GM19193 (cell line): ENCODE results near the gene CUEDC1.

Experiments used
- POLR2A ChIP-seq: IDR thresholded peaks from 4 replicates; pipeline ENCODE4 v1.6.1; 2011; ENCODE audit not compliant: insufficient read depth, insufficient read length; ENCODE audit errors: extremely low read depth

Gene CUEDC1

DNA sequence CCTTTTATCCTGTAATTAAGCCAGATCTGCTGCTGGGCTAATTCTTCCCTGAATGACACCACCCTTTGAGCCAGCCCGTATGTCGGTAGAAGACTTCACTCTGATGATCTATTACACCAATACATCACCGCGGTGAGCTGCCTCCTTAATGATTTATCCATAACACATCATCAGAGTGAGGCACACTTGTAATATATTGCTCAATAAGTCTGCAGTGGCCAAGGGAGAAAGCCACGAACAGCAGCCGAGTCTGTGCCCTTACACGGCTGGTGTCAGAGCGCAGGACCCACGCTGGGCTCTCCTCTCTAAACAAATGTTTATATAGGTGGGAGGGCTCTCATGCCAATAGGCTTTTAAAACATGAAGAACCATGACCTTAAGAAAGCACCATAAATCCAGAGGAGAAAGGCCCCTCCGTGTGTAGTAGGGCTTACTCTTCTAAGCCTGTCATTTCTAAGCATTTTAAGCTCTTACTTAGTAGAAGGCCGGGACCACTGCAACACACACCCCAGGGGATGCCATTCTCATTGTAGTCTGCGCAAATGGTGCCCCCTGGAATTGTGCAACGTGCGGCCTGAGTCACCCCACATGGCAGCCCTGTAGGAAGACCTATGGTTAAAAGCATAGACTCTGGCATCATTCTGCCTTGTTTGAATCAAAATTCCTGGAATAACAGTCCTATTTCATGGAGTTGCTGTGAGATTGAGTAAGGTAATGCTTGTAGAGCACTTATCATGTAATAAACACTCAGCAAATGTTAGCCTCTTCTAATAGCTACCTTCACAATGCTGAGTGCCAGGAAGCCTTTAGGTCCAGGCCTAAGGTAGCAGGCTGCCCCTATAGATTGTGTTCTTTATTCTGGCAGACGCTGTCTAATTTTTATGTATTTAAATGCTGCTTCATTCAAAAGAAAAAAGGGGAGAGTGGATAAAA is 131.5 kb downstream of the CUEDC1 start:
- no peak for TF ChIP-seq POLR2A

DNA sequence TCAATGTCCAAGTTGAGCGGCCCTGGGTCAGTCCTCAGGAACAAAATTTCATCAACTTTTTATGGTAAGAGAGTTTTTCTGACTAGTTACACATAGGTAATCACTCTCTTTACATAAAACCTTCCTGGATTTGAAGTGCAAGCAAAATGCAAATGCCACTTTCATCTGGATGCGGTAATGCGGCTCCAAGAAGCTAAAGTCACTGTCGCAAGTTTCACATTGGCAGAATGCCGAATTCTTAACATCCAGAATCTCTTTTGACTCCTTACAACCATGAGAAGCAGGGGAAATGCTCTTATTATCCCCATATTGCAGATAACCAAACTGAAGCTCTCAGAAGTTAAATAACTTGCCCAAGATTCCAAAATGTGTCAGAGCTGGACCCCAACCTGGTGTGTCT is 135.3 kb downstream of the CUEDC1 start:
- TF ChIP-seq POLR2A, result no peak

DNA sequence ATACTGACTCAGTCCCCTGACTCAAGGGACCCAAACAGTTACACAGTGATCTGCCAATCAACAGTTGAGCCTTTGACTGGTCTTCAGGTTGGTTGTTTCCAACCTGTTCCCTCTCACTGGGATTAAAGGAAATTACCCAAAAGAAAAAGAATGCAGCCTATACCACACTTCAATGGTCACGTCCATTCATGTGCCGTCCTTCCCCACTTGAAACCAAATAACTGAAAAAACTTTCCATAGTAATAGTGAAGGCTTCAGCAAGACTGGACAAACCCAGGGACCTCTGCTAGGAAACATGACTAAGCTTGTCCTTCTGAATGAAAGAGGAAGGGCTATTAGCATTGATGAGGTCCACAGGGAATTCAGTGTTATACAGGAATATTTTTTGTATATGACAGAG is 135.9 kb downstream of the CUEDC1 start:
- no peak for TF ChIP-seq POLR2A

DNA sequence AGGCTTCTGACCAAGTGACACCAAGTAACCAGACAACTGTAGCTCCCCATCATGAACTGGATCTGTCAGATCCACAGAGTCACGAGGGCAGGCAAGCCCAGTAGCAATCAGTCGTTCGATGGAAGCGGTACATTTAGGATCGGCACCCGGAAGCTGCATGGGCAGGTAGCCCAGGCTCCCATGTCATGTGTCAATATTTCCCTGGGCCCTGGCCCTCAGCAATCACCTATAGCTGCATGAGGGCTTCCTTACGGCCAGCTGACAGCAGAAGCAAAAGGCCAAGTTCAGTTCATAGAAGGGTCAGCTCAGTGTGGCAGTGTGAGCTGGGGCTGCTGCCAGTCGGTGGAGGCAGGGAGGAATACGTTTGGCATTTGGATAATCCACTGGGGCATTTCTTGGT is 137.1 kb downstream of the CUEDC1 start:
- TF ChIP-seq POLR2A, result no peak

DNA sequence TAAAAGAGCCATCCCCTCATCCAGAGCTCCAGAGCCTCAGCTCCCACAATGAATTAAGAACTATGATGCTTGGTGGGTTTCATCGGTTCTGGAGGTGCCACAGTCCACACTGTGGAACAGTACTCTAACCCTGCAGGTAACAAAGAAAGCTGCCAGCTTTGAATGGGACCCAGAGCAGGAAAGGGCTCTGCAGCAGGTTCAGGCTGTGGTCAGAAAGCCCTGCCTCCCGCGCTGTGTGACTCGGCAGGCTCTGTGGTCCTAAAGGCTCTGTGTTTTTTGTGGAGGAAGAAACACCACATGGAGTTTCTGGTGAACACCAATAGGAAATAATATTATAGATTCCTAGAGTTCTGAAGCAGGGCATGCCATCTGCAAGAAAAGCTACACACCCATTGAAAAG is 137.9 kb downstream of the CUEDC1 start:
- no peak for TF ChIP-seq POLR2A

DNA sequence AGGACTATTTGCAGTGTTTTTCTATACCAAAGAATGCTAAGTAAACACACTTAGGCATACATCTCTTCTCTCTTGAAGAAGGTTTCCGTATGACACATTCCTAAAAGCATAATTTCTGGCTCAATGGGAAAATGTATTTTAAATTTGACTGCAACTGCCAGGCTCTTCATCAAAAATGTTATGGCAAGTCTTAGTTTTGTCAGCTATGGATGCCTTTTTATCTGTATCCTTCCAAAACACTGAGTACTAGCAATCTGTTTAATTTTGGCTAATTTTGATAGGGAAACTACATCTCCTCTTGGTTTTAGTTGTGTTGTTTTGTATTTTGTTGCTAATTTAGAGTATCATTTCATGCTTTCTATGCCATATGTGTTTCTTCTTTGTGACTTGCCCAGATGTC is 140.8 kb downstream of the CUEDC1 start:
- no peak for TF ChIP-seq POLR2A

DNA sequence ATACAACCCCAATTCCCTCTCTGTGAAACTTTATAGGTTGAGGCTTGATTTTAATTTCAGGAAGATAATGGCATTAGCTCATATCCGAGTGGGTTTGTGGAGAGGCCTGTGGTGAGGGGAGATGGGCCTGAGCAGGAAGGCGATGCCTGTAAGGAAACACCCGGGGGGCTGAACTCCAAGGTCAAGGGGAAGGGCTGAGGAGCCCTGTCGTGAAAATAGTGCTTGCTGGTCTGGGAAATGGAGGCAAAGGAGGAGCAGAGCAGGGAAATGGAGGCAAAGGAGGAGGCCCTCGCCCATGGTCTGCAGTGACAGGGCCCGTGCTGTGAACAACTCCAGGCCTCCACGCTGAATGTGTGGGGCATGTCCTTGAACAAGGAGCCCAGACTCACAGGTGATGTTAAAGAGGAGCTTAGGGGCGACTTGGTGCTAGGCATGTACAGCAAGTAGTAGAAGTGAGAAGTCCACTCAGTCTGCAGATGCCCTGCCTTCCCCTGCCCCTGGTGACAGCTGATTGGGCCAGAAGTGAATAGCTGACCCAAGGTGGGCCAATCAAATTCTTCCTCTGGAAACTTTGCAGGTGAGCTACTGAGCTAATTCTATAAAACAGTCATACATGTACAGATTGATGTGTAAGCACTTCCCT is 143.5 kb downstream of the CUEDC1 start:
- TF ChIP-seq POLR2A, result no peak
